DOHH2 (cell line): ENCODE data around the gene LCN10.

Experiments
- CTCF ChIP-seq: fragments of 200-600 bp; sonication (generic); IDR thresholded peaks from one replicate; pipeline ENCODE4 v1.5.1; 2014; ENCODE audit warnings: antibody characterized with exemption, mild to moderate bottlenecking, low read depth, low read length; ENCODE audit not compliant: poor library complexity, severe bottlenecking
- EZH2phosphoT487 ChIP-seq: fragments of 200-600 bp; sonication (generic); IDR thresholded peaks from 2 replicates; pipeline ENCODE4 v1.6.1; 2017; ENCODE audit warnings: borderline replicate concordance, mild to moderate bottlenecking, antibody characterized with exemption, low read length, moderate library complexity, mixed read lengths

- TF ChIP-seq CTCF (no peak), EZH2phosphoT487 (no peak)
Observed at GRCh38 chr9:136722093-136722968, 20.4 kb downstream of the LCN10 start.
